Cardiac fibroblast (primary cell): ENCODE measurements around the gene GJA3.

ENCODE experiments used
- DNase-seq, 2 donors: peaks; one replicate each; pipeline versions ENCODE4 v3.0.0 to v3.0.0-alpha.2; 2010; ENCODE audit warnings: low read depth in 2 of 2
- H3K4me3 ChIP-seq, 2 donors: replicated peaks in 1 of 2; 1 replicate in 1 of 2; 2 replicates in 1 of 2; pipeline ENCODE4 v1.5.1; 2011; ENCODE audit warnings: low read depth in 2 of 2, low read length in 2 of 2, mild to moderate bottlenecking in 2 of 2, moderate library complexity in 1 of 2
- CTCF ChIP-seq: IDR thresholded peaks from one replicate; pipeline ENCODE4 v1.5.1; 2011; ENCODE audit warnings: low read depth, mild to moderate bottlenecking, low read length, inconsistent platforms

The GJA3 gene

GRCh38 chr13:20195801-20196200 lies 34.9 kb upstream of the GJA3 start:
- DNase-seq, result no peak
- no peak overlapping the region for H3K4me3 ChIP-seq
- TF ChIP-seq CTCF, result no peak

- TF ChIP-seq CTCF, result no peak
- H3K4me3 ChIP-seq, result no peak overlapping the region
- DNase-seq, result no peak
Observed at GRCh38 chr13:20193907-20194631, 33.2 kb upstream of the GJA3 start.

GRCh38 chr13:20193162-20193906 lies 32.5 kb upstream of the GJA3 start:
- no peak for DNase-seq
- peak overlapping the region in 1 of 2 donors; percentile 27 for H3K4me3 ChIP-seq
- TF ChIP-seq CTCF, result no peak

GRCh38 chr13:20192836-20193161 lies 31.9 kb upstream of the GJA3 start, which contains the start of gene GJB2:
Gene GJB2 (minus strand): TSS chr13:20192938. CDS start chr13:20189581, 3,357 bp downstream.
- no peak for DNase-seq
- H3K4me3 ChIP-seq, result peak within 1 kb of the TSS; percentile 22 to 45
- TF ChIP-seq CTCF, result no peak

GRCh38 chr13:20192158-20192835 lies 31.4 kb upstream of the GJA3 start:
- peak overlapping the region; percentile 22 to 45 for H3K4me3 ChIP-seq
- no peak for TF ChIP-seq CTCF
- peak in 1 of 2 donors; percentile 15 for DNase-seq

- no peak for TF ChIP-seq CTCF
- no peak for DNase-seq
- peak overlapping the region in 1 of 2 donors; percentile 45 for H3K4me3 ChIP-seq
Observed at GRCh38 chr13:20191311-20192157, 30.7 kb upstream of the GJA3 start.
